ENCODE data around the gene STAU1. TPM values are rescaled to one million over a fixed set of nuclear protein-coding genes. Genes with fewer than 3 reads are reported as not detected.

Gene STAU1
- total and polyA plus RNA-seq, 10 of the 15 experiments (the other 5 are each of a cell fraction or from before 2014, with no cell fraction given) = 13.9 to 66.2 (median 45.6) TPM

DNA sequence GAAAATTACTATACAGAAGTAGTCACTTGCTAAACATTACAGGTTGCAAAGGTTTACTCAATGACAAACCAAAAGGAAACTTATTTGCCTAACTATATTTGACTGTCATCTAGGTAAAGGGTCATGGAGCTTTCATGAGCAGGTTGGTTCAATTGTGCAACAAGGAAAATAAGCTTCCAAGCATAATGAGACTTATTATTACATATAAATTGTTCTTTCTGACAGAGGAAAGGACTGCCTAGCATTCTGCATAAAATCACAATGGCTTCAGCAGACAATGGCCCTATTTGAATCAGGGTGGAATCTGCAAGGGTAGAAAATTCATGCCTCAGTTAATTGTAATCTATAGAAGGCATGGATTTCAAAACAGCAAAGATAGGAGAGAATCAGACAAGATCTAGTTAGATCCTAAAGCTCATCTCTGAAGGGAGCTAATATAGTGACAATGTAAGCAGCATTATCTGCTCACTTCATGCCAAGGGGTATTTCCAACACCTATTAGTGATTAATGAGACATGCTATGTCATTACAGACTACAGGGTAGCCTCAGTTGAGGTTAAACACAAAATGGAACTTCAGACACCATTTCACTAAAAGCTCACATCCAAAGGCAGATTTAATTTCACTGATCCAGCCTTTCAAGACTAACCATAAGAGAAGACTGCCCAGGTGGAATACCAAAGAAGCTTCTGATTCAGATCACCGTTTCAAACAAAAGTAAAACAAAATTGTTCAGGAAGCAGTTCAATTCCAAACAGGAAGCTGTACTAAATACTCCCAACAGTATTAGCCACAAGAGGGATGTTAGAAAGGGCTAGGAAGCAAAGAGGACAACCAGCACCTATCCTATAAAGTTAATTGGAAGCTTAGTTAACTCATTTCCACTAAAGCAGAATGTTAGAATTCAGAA lies 8.5 kb downstream of the STAU1 start (continued):
- TF ChIP-seq, protein P1, sequence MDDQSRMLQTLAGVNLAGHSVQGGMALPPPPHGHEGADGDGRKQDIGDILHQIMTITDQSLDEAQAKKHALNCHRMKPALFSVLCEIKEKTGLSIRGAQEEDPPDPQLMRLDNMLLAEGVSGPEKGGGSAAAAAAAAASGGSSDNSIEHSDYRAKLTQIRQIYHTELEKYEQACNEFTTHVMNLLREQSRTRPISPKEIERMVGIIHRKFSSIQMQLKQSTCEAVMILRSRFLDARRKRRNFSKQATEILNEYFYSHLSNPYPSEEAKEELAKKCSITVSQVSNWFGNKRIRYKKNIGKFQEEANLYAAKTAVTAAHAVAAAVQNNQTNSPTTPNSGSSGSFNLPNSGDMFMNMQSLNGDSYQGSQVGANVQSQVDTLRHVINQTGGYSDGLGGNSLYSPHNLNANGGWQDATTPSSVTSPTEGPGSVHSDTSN (IDR thresholded peaks at IDR 0.05; ENCODE audit: insufficient replicate concordance, low read depth, low read length) = peak; percentile 82
- peak; percentile 45 for TF ChIP-seq RELA (IDR thresholded peaks at IDR 0.05; ENCODE audit: borderline replicate concordance, partially characterized antibody)
- TF ChIP-seq NBN (IDR thresholded peaks at IDR 0.05) = peak; percentile 49; the same call in 1 of the 2 replicates
- peak; percentile 93 for TF ChIP-seq YY1 (IDR thresholded peaks at IDR 0.05; ENCODE audit: low read depth, low read length)
- TF ChIP-seq RAD51 (IDR thresholded peaks at IDR 0.05) = no peak
- TF ChIP-seq CREM (IDR thresholded peaks at IDR 0.05; ENCODE audit: low read depth) = no peak
- peak; percentile 76; the same call in 1 of the 2 replicates for TF ChIP-seq SMARCA5 (IDR thresholded peaks at IDR 0.05)
- peak; percentile 72; the same call in 1 of the 2 replicates for TF ChIP-seq RUNX3 (IDR thresholded peaks at IDR 0.05; ENCODE audit: low read length)
- TF ChIP-seq ZNF217 (IDR thresholded peaks at IDR 0.05) = 0 out of 2 replicates have a peak, but pooled peaks have one; percentile 10

DNA sequence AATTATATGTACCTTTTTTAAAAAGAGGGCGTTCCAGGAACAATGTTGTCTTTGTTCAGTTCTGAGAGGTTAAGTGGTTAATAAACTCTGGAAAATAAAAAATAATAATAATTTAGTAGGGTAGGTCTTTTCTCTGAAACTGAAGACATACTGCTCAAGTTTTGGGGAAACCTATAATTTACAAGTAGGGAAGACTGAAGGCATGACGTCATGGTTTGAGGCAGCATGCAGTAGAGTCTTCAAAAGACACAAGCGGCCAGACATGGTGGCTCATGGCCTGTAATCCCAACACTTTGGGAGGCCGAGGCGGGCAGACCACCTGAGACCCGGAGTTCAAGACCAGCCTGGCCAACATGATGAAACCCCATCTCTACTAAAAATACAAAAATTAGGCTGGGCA lies 14.0 kb downstream of the STAU1 start:
- POLR2A ChIA-PET = interaction anchor here (1.5 kb wide), 2 partner anchors 11 kb away, joined by 4 to 6 read pairs; no protein-coding TSS in a partner anchor
- TF ChIP-seq CHD2 (IDR thresholded peaks at IDR 0.05; ENCODE audit: borderline replicate concordance, low read depth, low read length) (no peak), ZNF384 (IDR thresholded peaks at IDR 0.05; ENCODE audit: borderline replicate concordance, low read depth, low read length) (no peak), HDAC2 (IDR thresholded peaks at IDR 0.05) (no peak), RELA (IDR thresholded peaks at IDR 0.05; ENCODE audit: borderline replicate concordance, partially characterized antibody) (no peak), ZNF274 (IDR thresholded peaks at IDR 0.05; ENCODE audit: insufficient read depth, insufficient read length) (no peak)
- TF ChIP-seq, protein P2, sequence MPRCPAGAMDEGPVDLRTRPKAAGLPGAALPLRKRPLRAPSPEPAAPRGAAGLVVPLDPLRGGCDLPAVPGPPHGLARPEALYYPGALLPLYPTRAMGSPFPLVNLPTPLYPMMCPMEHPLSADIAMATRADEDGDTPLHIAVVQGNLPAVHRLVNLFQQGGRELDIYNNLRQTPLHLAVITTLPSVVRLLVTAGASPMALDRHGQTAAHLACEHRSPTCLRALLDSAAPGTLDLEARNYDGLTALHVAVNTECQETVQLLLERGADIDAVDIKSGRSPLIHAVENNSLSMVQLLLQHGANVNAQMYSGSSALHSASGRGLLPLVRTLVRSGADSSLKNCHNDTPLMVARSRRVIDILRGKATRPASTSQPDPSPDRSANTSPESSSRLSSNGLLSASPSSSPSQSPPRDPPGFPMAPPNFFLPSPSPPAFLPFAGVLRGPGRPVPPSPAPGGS (IDR thresholded peaks at IDR 0.05; ENCODE audit: borderline replicate concordance, insufficient read depth, low read depth, low read length, poor library complexity, severe bottlenecking) = no peak
- TF ChIP-seq, protein P3, sequence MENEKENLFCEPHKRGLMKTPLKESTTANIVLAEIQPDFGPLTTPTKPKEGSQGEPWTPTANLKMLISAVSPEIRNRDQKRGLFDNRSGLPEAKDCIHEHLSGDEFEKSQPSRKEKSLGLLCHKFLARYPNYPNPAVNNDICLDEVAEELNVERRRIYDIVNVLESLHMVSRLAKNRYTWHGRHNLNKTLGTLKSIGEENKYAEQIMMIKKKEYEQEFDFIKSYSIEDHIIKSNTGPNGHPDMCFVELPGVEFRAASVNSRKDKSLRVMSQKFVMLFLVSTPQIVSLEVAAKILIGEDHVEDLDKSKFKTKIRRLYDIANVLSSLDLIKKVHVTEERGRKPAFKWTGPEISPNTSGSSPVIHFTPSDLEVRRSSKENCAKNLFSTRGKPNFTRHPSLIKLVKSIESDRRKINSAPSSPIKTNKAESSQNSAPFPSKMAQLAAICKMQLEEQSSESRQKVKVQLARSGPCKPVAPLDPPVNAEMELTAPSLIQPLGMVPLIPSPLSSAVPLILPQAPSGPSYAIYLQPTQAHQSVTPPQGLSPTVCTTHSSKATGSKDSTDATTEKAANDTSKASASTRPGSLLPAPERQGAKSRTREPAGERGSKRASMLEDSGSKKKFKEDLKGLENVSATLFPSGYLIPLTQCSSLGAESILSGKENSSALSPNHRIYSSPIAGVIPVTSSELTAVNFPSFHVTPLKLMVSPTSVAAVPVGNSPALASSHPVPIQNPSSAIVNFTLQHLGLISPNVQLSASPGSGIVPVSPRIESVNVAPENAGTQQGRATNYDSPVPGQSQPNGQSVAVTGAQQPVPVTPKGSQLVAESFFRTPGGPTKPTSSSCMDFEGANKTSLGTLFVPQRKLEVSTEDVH (IDR thresholded peaks at IDR 0.05; ENCODE audit: low read depth, partially characterized antibody) = no peak

More for the DNA sequence above, 14.0 kb downstream of the STAU1 start:
- 98% methylated on average over 6 of the region's 6 CpGs for WGBS (ENCODE audit: insufficient coverage, insufficient replicate concordance, low lambda C conversion rate, missing lambda C conversion rate)
- ATAC-seq (no peak), FAIRE-seq (no peak), DNase-seq (ENCODE audit: low read depth, low spot score) (no peak)
- Histone ChIP-seq H3K4me2 (ENCODE audit: control insufficient read depth, insufficient read depth) (no peak overlapping the region), H2AFZ (ENCODE audit: control insufficient read depth, low read depth, low read length) (no peak overlapping the region), H3K79me2 (ENCODE audit: control insufficient read depth, insufficient read depth, low read length) (peaks cover 73% of the 10 kb centered on the region), H3K4me3 (no peak overlapping the region), H3K27me3 (replicated peaks in 1 of 2; ENCODE audit: control insufficient read depth in 2 of 2, insufficient read depth in 2 of 2, low read length in 1 of 2) (no peaks in the 10 kb centered on the region), H3K9me3 (replicated peaks; ENCODE audit: control insufficient read depth, insufficient read depth, low read length) (no peaks in the 10 kb centered on the region), H3K9ac (ENCODE audit: control insufficient read depth, insufficient read depth, low read length) (no peak overlapping the region), H3K4me1 (ENCODE audit: control insufficient read depth, insufficient read depth, low read length) (peaks cover 11% of the 10 kb centered on the region), H3K27ac (ENCODE audit: control insufficient read depth, insufficient read depth) (no peak overlapping the region), H3K36me3 (ENCODE audit: control insufficient read depth in 2 of 2, insufficient read depth in 2 of 2, low read length in 1 of 2) (peaks cover 0 to 9% of the 10 kb centered on the region in 2 experiments; a peak in 3 of 4 replicates), H4K20me1 (ENCODE audit: control insufficient read depth, insufficient read depth) (no peaks in the 10 kb centered on the region)
- BruUV-seq (replicated peaks) = no TSS peak
- in situ Hi-C loops (cut with MboI) = no loop called here
- RAD21 ChIA-PET (ENCODE audit: unreplicated experiment) = no interaction called here
- SMC1A ChIA-PET (ENCODE audit: uncharacterized antibody, unreplicated experiment) = interaction anchor here (1.2 to 1.4 kb wide), 3 partner anchors 9 to 13 kb away, joined by 4 to 6 read pairs (median 4); no protein-coding TSS in a partner anchor
- CTCF ChIA-PET = interaction anchor here (1.2 kb wide), 1 partner anchor 12 kb away, joined by 4 read pairs; no protein-coding TSS in a partner anchor
- intact Hi-C loops (cut with micrococcal nuclease; ENCODE audit: unreplicated experiment) = no loop called here
